Transverse colon (tissue), 4 donors: ENCODE measurements around the gene MLLT10.
"Not testable (repeated sequence)": the region's sequence is repeated elsewhere in the genome, so short reads cannot be mapped to it uniquely, and the experiment has no call there.

Experiments
- CTCF ChIP-seq, 5 experiments: fragments of 200-600 bp in 3 of 5; fragments of 450-650 bp in 2 of 5; sonication (generic) in 3 of 5; IDR thresholded peaks; 1 replicate in 2 of 5; 2 replicates in 3 of 5; pipeline ENCODE4 v1.5.1; 2016 to 2017; ENCODE audit warnings: antibody characterized with exemption in 5 of 5, inconsistent platforms in 3 of 5, mild to moderate bottlenecking in 2 of 5, moderate library complexity in 1 of 5
- POLR2A ChIP-seq: fragments of 450-650 bp; IDR thresholded peaks from one replicate; pipeline ENCODE4 v1.6.1; 2016; ENCODE audit warnings: antibody characterized with exemption, mild to moderate bottlenecking, moderate library complexity
- POLR2AphosphoS5 ChIP-seq, 3 donors: sonication (generic); formaldehyde crosslinking; IDR thresholded peaks; one replicate each; pipeline ENCODE4 v1.6.1; 2016; ENCODE audit warnings: antibody characterized with exemption in 3 of 3

GRCh38 chr10:21588159-21588558 lies 54.1 kb downstream of the MLLT10 start:
- not testable (repeated sequence) for TF ChIP-seq CTCF (IDR thresholded peaks at IDR 0.05); POLR2A; POLR2AphosphoS5 (IDR thresholded peaks at IDR 0.05)
